Stimulated activated CD4-positive, alpha-beta T cell treated with anti-CD3 and anti-CD28 coated beads, Interleukin-15, amount 100 ng/mL, for 1 hour (primary cell): Measurements from ENCODE around the gene IL17REL.
"Not testable (repeated sequence)": the region's sequence is repeated elsewhere in the genome, so short reads cannot be mapped to it uniquely, and the experiment has no call there.

ENCODE experiments used
- DNase-seq, 2 donors: peaks; one replicate each; pipeline ENCODE4 v3.0.0-alpha.2; 2020; ENCODE audit warnings: low read depth in 1 of 2, low spot score in 1 of 2

The IL17REL gene

DNA sequence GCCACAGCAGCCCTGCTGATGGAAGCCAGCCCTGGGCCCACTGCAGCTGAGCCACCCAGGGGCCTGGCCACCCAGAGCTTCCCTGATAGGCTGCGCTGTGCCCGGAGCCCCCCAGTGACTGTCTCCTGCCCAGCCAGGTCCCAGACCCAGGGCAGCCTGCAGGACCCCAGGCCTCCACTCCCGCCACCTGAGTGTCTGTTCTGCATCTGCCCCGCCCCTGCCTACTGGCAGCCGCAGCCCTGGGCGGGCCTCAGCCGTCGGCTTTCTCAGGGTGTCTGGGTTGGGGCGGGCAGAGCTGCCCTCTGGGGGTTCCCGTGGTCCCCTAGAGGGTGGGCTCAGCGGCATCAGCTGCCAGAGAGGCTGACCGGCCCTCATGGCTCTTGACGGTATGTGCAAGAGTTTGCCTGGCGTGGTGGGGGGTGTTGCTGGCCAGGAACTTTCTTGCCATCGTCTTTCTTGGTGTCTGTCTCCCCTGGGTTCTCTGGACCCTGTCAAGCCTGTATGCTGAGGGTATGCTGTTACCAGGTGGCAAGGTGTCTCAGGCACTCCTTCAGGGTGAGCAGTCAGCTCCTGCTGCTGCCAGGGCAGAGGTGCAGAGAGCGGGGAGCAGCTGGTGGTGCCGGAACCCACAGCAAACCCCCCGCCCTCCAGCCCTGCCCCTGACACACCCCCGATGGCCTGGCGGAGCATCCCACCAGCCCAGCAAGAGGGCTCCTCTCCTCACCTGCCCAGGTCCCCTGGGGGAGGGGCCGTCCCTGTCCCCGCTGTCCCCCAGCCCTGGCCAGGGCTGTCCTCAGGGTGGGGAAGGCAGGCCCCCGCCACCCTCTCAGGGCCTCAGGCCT lies 64.2 kb downstream of the IL17REL start:
- DNase-seq: no peak

DNA sequence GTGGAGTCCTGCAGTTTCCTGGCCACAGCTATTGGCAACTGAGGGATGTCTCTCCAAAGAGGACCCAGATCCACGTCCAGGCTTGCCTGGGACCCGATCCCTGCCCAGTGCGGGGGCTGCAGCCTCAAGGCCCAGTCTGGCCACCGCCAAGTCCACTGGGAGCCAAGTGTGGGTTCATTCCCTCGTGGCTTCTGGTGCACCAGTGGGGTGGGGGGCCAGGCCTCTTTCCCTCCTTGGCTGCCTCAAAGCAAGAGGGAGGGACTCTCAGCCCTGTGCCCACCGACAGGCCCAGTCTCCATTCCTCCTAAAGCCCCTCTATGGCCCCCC lies 65.3 kb downstream of the IL17REL start:
- DNase-seq: no peak

DNA sequence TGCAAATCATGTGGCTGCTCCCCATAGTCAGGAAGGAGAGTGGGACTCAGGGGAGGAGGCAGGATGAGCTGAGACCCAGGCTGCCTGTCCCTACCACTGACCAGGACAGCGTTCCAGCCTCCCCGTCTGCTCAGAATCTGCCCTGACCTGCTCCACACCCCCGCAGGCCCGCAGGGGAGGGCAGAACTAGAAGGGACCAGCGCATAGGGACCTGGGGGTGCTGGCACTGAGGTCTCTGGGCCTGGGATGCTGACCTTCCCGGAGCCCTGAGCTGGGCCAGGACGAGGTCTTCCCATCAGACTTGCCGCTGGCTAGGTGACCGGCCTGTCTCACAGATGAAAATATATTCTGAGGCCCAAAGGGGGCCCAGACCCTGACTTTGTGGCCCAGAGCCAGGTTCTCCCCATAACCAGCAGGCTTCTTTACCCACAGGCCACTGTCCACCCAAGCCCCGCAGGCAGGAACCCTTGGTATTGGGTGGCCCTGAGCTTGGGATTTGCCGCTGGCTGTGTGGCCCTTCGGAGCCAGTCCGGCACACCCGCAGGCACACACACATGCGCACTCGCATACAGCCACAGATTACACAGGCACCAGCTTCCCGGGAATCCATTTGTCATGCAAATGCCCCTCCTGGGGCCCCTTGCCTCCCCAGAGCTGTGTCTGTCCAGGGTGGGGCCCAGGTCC lies 65.8 kb downstream of the IL17REL start:
- DNase-seq: no peak

DNA sequence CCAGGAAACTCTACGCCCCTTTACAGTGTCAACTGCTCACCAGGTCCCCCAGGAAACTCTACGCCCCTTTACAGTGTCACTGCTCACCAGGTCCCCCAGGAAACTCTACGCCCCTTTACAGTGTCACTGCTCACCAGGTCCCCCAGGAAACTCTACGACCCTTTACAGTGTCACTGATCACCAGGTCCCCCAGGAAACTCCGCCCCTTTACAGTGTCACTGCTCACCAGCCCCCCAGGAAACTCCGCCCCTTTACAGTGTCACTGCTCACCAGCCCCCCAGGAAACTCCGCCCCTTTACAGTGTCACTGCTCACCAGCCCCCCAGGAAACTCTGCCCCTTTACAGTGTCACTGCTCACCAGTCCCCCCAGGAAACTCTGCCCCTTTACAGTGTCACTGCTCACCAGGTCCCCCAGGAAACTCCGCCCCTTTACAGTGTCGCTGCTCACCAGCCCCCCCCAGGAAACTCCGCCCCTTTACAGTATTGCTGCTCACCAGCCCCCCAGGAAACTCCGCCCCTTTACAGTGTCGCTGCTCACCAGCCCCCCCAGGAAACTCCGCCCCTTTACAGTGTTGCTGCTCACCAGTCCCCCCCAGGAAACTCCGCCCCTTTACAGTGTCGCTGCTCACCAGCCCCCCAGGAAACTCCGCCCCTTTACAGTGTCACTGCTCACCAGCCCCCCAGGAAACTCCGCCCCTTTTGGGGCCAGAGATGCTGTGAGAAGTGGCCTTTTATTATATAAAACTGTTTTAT lies 67.3 kb downstream of the IL17REL start:
- DNase-seq: not testable (repeated sequence)
